Uterus (tissue), 2 donors: ENCODE data around the gene SMTNL1.

Experiments
- POLR2A ChIP-seq, 2 donors: fragments of 450-650 bp; IDR thresholded peaks; one replicate each; pipeline ENCODE4 v1.6.1; 2016; ENCODE audit warnings: antibody characterized with exemption in 2 of 2, mild to moderate bottlenecking in 1 of 2, moderate library complexity in 1 of 2
- TF ChIP-seq, protein P1 (sequence below), 4 experiments: fragments of 200-600 bp in 2 of 4; fragments of 450-650 bp in 2 of 4; sonication (generic) in 2 of 4; IDR thresholded peaks; one replicate each; pipeline ENCODE4 v1.5.1; 2016 to 2019; ENCODE audit warnings: antibody characterized with exemption in 4 of 4, mild to moderate bottlenecking in 2 of 4, moderate library complexity in 1 of 4

DNA sequence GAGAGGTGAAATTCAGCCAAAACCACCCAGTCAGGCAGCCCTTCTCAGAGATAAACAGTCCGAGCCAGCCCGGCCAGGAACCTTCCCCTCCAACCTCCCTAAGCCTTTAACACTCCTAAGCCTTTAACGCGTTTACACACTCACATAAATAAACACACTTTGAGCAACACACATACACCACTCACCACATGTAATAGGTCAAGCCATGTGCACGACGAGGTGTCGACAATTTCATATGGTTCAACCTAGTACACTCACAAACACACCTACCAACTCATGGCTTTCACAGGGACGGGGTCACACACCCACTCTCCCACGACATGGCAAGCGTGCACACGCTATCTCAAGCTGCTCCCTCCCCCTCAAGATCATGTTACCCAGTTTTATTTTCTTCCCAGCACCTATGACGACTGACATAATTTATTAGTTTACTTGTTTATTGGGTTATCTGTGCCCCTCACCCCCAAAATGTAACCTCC lies 37.4 kb upstream of the SMTNL1 start:
- TF ChIP-seq, protein P1, sequence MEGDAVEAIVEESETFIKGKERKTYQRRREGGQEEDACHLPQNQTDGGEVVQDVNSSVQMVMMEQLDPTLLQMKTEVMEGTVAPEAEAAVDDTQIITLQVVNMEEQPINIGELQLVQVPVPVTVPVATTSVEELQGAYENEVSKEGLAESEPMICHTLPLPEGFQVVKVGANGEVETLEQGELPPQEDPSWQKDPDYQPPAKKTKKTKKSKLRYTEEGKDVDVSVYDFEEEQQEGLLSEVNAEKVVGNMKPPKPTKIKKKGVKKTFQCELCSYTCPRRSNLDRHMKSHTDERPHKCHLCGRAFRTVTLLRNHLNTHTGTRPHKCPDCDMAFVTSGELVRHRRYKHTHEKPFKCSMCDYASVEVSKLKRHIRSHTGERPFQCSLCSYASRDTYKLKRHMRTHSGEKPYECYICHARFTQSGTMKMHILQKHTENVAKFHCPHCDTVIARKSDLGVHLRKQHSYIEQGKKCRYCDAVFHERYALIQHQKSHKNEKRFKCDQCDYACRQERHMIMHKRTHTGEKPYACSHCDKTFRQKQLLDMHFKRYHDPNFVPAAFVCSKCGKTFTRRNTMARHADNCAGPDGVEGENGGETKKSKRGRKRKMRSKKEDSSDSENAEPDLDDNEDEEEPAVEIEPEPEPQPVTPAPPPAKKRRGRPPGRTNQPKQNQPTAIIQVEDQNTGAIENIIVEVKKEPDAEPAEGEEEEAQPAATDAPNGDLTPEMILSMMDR (IDR thresholded peaks at IDR 0.05), result no peak
- no peak for TF ChIP-seq POLR2A (IDR thresholded peaks at IDR 0.05)
